ENCODE measurements around the gene FREY1. TPM values are rescaled to one million over a fixed set of nuclear protein-coding genes. Genes with fewer than 3 reads are reported as not detected.
A peak's percentile ranks its signal among the peaks of the same experiment; 100 is the strongest.

FREY1 gene
- total and polyA plus RNA-seq, 8 donors = 0.12 to 1.3 (median 0.40) TPM; not detected in 1

DNA sequence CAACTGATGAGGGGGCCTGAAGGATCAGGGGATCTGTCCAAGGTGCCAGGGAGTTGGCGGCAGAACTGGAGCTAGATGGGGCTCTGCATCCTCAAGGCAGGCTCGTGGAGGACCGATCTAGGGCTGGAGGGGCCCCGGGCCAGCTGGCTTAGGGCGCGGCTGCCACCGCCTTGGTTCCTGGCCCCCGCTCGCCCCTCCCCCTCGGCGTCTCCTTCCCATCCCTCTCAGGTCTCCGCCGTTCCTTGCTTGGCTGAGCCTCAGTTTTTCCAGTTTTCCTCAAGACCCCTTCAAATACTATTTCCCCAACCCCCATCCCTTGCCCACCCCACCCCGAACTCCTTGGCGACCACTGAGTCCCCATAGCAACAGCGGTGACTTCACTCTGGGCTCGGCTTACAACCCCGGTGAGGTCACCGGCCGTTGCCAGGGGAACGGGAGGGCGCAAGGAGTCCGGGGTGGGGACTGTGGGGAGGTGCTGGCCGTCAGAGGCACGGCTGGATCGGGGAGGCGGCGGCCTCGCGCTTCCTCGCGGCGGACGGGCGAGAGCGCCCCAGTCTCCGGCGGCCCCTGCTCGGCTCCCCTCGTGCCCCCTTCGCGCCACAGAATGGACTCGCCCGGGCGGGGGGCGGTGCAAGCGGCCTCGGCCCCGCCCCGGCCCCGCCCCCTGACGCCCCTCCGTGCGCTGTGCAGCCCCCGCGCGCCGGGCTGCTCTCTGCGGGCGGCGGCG lies 7.5 kb downstream of the FREY1 start:
- H3K27me3 ChIP-seq = no peaks in the 10 kb centered on the region
- FAIRE-seq = no peak
- H3K4me3 ChIP-seq = peak overlapping the region; percentile 35 to 65 (median 48)
- intact Hi-C loops (cut with DNase I) = no loop called here
- ATAC-seq = peak; percentile 75 to 87 (median 82)
- H3K27ac ChIP-seq = peak overlapping the region; percentile 82 to 95 (median 88)
- H3K36me3 ChIP-seq = peaks cover 0 to 14% (median 3%) of the 10 kb centered on the region in 3 donors
- no peaks in the 10 kb centered on the region for H3K9me3 ChIP-seq
- peaks cover 0 to 11% (median 11%) of the 10 kb centered on the region in 3 donors for H3K4me1 ChIP-seq
- no peak for TF ChIP-seq CTCF (IDR thresholded peaks at IDR 0.05)
- 1 to 2% methylated on average over 43 to 62 of the region's 62 CpGs for WGBS, 2 donors
- DNase-seq = peak; percentile 88 to 96 (median 92)

DNA sequence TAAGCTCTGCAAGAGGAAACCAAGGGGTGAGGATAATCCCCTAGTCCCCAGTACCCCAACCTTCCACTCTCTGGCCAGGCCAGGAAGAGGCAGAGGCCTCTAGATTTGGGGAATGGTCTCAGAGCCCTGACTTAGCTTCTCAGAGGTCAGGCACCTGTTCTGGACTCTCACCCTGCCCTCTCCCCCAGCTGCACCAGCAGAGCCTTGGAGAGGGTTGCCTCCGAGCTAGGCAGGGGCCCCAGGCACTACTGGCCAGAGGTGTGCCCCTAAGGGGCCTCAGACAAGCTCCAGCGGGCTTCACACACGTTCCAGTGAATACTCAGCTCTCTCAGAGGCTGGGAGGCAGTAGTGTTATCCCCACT lies 8.0 kb downstream of the FREY1 start:
- H3K36me3 ChIP-seq = peaks cover 0 to 14% (median 3%) of the 10 kb centered on the region in 3 donors
- H3K4me1 ChIP-seq = peaks cover 0 to 10% (median 5%) of the 10 kb centered on the region in 3 donors
- no peak for TF ChIP-seq CTCF (IDR thresholded peaks at IDR 0.05)
- H3K27ac ChIP-seq = peak overlapping the region in 3 of 4 donors; percentile 82 to 95 (median 93)
- no peaks in the 10 kb centered on the region for H3K9me3 ChIP-seq
- WGBS, 2 donors = 29 to 33% methylated on average over 3 of the region's 3 CpGs
- peak in 1 of 6 donors; percentile 69 for DNase-seq
- intact Hi-C loops (cut with DNase I) = no loop called here
- H3K4me3 ChIP-seq = peak overlapping the region in 1 of 4 donors; percentile 65
- no peak for ATAC-seq
- no peak for FAIRE-seq
- H3K27me3 ChIP-seq = no peaks in the 10 kb centered on the region

- H3K27ac ChIP-seq = no peak overlapping the region
Measured at GRCh38 chr11:45897556-45897955, 9.5 kb downstream of the FREY1 start.

GRCh38 chr11:45896422-45896984 lies 10.6 kb downstream of the FREY1 start:
- ATAC-seq = peak in 3 of 4 donors; percentile 13 to 40 (median 18)
- DNase-seq = peak in 3 of 6 donors; percentile 58 to 88 (median 70)
- peaks cover 0 to 7% (median 4%) of the 10 kb centered on the region in 3 donors for H3K4me1 ChIP-seq
- no peaks in the 10 kb centered on the region for H3K36me3 ChIP-seq
- TF ChIP-seq CTCF (IDR thresholded peaks at IDR 0.05) = no peak
- 16 to 19% methylated on average over 19 of the region's 19 CpGs for WGBS, 2 donors
- intact Hi-C loops (cut with DNase I) = no loop called here
- no peak for FAIRE-seq
- H3K27me3 ChIP-seq = no peaks in the 10 kb centered on the region
- peak overlapping the region in 1 of 4 donors; percentile 7 for H3K4me3 ChIP-seq
- H3K9me3 ChIP-seq = no peaks in the 10 kb centered on the region
- no peak overlapping the region for H3K27ac ChIP-seq

More at GRCh38 chr11:45897556-45897955, 9.5 kb downstream of the FREY1 start:
- H3K9me3 ChIP-seq = no peaks in the 10 kb centered on the region
- intact Hi-C loops (cut with DNase I) = no loop called here
- no peak for FAIRE-seq
- peaks cover 0 to 7% (median 4%) of the 10 kb centered on the region in 3 donors for H3K4me1 ChIP-seq
- TF ChIP-seq CTCF (IDR thresholded peaks at IDR 0.05) = no peak
- peak in 1 of 6 donors; percentile 46 for DNase-seq
- no peak for ATAC-seq
- H3K36me3 ChIP-seq = peaks cover 0 to 5% (median 0%) of the 10 kb centered on the region in 3 donors
- no peaks in the 10 kb centered on the region for H3K27me3 ChIP-seq
- no peak overlapping the region for H3K4me3 ChIP-seq
- WGBS, 2 donors = 87 to 93% methylated on average over 6 of the region's 6 CpGs
